ENCODE measurements around the gene HTR1E.
"Not testable (repeated sequence)": the region's sequence is repeated elsewhere in the genome, so short reads cannot be mapped to it uniquely, and the experiment has no call there.

HTR1E gene

GRCh38 chr6:86937219-86938079 lies at the start of gene HTR1E:
HTR1E (plus strand) TSS chr6:86937528; CDS start chr6:87015335, 77,807 bp downstream.
- no peak for DNase-seq

DNA sequence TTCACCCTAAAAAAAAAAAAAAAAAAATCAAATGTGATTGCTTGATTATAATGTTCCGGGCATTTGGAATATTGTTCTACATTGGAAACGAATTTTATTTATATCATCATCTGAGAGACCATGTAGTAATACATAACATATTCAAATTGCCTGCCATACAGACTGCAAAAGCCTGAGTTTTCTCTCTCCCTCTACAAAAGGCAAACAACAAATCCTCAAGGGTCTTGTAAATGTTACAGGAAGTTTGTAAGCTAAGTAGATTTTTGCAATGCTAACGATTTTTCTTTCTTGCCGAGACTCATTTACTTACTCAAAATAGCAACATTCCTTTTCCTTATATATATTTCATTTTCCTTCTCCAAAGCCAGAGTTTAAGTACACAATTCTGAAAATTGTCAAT lies 49.0 kb upstream of the HTR1E start:
- no peak for DNase-seq

DNA sequence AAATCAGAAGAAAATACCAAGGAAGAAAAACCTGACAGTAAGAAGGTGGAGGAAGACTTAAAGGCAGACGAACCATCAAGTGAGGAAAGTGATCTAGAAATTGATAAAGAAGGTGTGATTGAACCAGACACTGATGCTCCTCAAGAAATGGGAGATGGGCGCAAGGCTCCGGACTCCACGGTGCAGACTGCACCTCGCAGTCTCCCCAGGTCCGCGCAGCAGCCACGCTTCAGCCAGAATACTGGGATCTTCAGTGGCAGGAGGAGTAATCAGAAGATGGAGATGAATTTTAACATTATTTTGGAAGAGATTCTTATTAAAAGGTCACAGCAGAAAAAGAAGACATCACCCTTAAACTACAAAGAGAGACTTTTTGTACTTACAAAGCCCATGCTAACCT lies 40.1 kb upstream of the HTR1E start:
- DNase-seq: not testable (repeated sequence)

DNA sequence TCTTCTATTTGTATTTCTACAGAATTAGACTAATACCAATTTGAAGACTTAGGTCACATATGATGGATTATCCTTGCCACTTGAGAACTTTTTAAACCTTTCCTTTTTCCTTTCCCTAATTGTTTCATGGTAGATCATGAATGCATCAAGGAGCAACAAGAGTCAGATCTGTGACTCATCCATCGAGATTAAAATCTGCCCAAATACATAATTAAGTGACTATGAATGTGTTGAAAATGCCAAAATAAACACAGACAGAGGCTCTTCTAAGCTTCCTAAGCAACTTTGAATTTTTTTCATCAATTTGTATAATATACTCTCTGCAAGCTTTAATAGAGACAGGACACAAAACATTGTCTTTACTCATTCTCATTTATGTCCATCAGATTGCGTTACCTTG lies 23.5 kb upstream of the HTR1E start:
- DNase-seq: no peak

GRCh38 chr6:86916393-86916792 lies 20.9 kb upstream of the HTR1E start:
- DNase-seq: no peak

GRCh38 chr6:86927138-86927537 lies 10.2 kb upstream of the HTR1E start:
- not testable (repeated sequence) for DNase-seq

DNA sequence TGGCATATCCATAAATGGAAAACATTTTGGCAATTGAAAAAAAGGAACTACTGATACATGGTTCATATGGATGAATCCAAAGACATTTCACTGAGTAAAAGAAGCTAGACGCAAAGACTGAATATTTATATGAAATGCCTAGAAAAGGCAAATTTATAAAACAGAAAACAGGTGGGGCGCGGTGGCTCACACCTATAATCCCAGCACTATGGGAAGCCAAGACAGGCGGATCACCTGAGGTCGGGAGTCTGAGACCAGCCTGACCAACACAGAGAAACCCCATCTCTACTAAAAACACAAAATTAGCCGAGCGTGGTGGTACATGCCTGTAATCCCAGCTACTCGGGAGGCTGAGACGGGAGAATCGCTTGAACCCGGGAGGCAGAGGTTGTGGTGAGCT lies 9.5 kb upstream of the HTR1E start:
- DNase-seq: not testable (repeated sequence)

- DNase-seq: no peak
These were observed 3.0 kb upstream of the HTR1E start for GRCh38 chr6:86934365-86934764.

GRCh38 chr6:86936834-86937218 lies 502 bp upstream of the HTR1E start:
- DNase-seq: no peak

GRCh38 chr6:86938814-86939213 lies 1.5 kb downstream of the HTR1E start:
- no peak for DNase-seq

- DNase-seq: no peak
These were observed 4.1 kb downstream of the HTR1E start for GRCh38 chr6:86941461-86941860.

DNA sequence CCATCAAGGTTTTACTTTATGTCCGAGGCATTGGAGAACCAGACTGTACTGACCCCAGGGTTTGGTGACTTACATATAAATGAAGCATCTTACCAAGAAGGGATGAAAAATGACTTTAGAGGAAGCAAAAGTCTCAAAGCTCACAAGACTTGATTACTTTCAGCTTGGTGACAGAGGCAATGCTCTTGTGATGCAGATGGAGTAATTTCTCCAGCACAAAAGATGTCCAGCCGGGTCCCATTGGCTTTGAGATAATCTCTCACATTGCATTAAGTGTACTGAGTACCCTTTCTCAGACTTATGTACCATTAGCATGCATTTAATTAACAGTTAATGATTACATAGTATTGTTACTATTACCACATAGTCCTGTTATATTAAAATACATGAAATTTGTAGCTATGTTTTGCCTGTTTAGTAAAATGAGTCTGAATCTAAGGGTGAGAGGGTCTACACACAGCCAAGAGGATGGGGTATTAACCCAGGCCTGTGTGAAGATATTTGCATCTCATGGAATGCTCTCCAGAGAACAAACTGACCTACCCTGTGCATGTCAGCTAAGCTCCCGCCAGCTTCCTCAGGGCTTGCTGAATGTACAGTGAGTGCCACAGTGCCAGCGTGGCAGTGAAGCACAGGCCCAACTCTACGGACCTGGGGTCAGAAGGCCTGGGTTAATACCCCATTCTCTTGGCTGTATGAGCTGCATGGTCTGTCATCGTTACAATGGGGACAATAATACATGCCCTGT lies 5.6 kb downstream of the HTR1E start:
- DNase-seq: no peak

DNA sequence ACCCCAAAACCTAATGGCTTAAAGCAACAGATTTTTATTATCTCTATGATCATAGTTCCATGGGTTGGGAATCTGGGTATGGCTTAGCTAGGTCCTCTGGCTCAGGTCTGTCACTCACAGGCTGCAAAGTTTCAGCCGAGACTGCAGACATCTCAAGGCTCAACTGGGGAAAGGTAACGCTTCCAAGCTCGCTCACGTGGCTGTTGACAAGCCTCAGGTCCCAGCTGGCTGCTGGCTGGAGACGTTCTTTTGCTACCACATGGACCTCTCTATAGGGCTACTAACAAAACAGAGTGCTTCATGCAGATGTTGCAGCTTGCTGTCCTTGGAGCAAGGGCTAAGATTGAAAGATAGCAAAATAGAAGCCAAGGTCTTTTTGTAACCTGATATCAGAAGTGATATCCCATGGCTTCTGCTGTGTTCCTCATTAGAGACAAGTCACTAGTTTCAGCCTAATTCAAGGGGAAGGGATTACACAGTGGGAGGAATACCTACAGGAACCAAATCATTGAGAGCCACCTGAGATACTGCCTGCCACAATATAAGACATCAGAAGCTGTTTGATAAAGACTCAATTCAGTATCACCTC lies 6.6 kb downstream of the HTR1E start:
- DNase-seq: no peak

DNA sequence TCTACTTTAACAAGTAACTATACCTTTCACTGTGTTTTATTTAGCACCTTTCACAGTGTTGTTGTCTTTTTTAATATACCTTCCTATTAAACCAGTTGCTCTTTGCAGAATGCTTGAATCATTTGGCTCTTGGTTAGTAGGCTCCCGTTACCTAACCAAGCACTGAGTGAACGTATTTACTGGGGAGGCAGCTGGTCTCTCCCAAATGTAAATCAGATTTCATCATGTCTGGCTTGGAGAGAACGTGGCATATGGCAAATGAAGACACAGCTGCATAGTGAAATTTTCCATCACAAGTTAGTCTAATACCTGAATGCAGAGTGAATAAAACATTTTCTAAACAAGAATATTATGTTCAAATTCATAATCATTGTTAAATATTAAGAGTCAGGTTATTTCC lies 12.4 kb downstream of the HTR1E start:
- DNase-seq: no peak

- no peak for DNase-seq
These were observed 15.7 kb downstream of the HTR1E start for GRCh38 chr6:86952991-86953390.

DNA sequence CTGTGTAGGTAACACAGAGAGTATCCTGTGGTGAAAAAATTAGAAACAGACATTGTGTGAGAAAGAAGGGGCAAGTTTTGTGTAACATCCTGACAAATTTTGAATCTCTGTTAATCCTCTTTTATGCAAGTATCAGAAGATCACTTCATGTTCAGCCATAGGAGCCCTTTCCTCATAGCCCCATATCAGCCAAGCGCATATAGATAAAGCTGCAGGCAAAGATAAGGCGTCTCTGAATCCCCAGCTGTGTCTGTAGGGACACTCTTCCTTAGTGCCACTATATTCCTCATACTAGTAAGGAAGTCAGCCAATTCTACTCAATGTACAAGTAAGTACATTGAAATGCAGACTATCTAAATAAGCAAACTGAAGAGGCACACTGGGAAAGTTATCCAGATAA lies 22.3 kb downstream of the HTR1E start:
- DNase-seq: no peak

DNA sequence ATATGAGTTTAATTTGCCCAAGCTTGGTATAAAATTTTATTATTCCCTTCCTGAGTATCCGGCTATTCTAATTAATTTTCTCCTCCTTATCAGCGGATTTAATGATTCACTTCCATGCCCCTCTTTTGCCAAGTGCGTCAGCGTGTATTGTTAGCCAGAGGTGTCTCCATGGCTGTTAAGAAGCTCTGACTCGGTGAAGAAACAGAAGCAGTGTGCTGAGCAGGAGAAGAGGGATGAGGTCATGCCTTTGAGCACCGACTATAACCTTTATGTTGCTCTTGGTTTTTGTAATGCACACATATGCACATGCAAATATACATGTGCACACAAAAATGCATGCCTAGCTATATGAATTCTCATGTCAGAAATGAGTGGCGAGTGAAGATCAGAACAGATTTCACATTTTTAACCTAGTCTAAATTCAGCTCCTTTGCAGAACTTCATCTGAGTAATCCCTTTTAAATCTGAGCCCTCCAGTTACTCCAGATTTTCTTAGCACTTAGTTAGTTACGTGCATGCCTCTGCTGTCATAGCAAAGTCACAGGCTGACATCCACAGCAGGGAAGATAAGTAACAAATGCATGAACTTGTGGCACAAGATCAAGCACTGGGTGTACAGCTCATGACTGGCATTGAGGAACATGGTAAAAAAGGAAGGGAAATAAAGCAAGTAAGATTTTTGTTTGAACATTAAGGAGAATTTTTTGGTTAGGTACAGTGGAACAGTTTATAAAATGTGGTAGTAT lies 24.3 kb downstream of the HTR1E start:
- DNase-seq: no peak

- DNase-seq: no peak
These were observed 26.0 kb downstream of the HTR1E start for GRCh38 chr6:86963352-86963751.

- no peak for DNase-seq
These were observed 26.8 kb downstream of the HTR1E start for GRCh38 chr6:86964029-86964579.

DNA sequence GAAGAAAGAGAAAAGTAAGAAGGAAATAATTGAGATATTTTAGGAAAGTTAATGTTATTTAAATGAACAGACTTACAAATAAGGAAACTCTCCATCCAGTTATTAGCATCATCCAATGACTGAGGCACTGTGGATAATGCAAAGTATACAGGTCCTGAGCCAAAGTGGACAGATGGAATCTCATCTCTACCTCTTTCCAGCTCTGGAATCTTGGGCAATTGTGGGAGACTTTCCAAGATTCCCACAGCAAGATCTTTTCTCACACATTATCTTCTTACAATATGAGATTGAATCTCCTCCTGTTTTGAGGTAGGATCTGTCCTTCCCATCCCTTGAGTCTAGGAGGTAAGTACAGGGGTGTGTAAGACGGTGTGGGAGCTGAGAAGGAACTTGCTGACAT lies 28.9 kb downstream of the HTR1E start:
- no peak for DNase-seq

DNA sequence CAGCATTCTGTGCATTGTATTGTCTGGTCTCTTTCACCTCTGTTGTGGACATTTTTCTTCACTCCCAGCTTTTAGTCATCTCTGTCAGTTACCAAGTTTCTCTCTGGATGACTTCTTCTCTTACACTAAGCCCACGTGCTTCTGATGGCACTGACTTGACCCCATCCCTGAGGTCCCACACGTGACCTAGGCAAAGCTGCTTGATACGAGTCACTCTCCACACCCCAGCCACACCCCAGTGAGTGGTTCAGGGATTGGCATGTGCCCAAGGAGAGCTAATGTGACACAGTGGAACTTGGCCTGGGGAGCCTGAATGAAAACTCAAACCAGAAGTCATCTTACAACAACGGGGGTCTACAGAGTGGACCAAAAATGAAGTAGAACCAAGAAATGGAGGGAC lies 32.2 kb downstream of the HTR1E start:
- no peak for DNase-seq

GRCh38 chr6:86973088-86973487 lies 35.8 kb downstream of the HTR1E start:
- no peak for DNase-seq

GRCh38 chr6:86978251-86978650 lies 40.9 kb downstream of the HTR1E start:
- no peak for DNase-seq
